Amniotic stem cell (primary cell): ENCODE measurements around the gene CEP112.
"Not testable (repeated sequence)": the region's sequence is repeated elsewhere in the genome, so short reads cannot be mapped to it uniquely, and the experiment has no call there.

ENCODE experiments used
- DNase-seq: peaks from one replicate; lab custom pipeline; 2025; lab: John Stamatoyannopoulos, UW

CEP112 gene

GRCh38 chr17:65782104-65782706 is 409.7 kb downstream of the CEP112 start:
- DNase-seq, result not testable (repeated sequence)

- no peak for DNase-seq
Observed at GRCh38 chr17:65780111-65780510, 411.8 kb downstream of the CEP112 start.

GRCh38 chr17:65776890-65777289 is 415.0 kb downstream of the CEP112 start:
- DNase-seq, result no peak

GRCh38 chr17:65774787-65775186 is 417.1 kb downstream of the CEP112 start:
- no peak for DNase-seq

GRCh38 chr17:65772989-65773388 is 418.9 kb downstream of the CEP112 start:
- no peak for DNase-seq

- no peak for DNase-seq
Observed at GRCh38 chr17:65771704-65772103, 420.2 kb downstream of the CEP112 start.

GRCh38 chr17:65763786-65764185 is 428.1 kb downstream of the CEP112 start:
- no peak for DNase-seq

GRCh38 chr17:65762973-65763372 is 429.0 kb downstream of the CEP112 start:
- no peak for DNase-seq

- DNase-seq, result no peak
Observed at GRCh38 chr17:65759532-65759931, 432.4 kb downstream of the CEP112 start.

GRCh38 chr17:65756760-65757159 is 435.2 kb downstream of the CEP112 start:
- DNase-seq, result no peak

- no peak for DNase-seq
Observed at GRCh38 chr17:65755799-65756198, 436.1 kb downstream of the CEP112 start.

- no peak for DNase-seq
Observed at GRCh38 chr17:65754630-65755029, 437.3 kb downstream of the CEP112 start.

GRCh38 chr17:65754081-65754480 is 437.9 kb downstream of the CEP112 start:
- no peak for DNase-seq

- DNase-seq, result no peak
Observed at GRCh38 chr17:65753348-65753747, 438.6 kb downstream of the CEP112 start.

GRCh38 chr17:65751263-65751662 is 440.7 kb downstream of the CEP112 start:
- no peak for DNase-seq

- DNase-seq, result peak; percentile 28
Observed at GRCh38 chr17:65750631-65751115, 441.3 kb downstream of the CEP112 start.

- DNase-seq, result no peak
Observed at GRCh38 chr17:65750166-65750565, 441.8 kb downstream of the CEP112 start.

- no peak for DNase-seq
Observed at GRCh38 chr17:65749479-65749878, 442.5 kb downstream of the CEP112 start.

- no peak for DNase-seq
Observed at GRCh38 chr17:65745241-65745640, 446.7 kb downstream of the CEP112 start.

GRCh38 chr17:65743308-65743655 is 448.7 kb downstream of the CEP112 start:
- DNase-seq, result no peak

GRCh38 chr17:65742403-65743307 is 449.3 kb downstream of the CEP112 start:
- DNase-seq, result peak; percentile 75

GRCh38 chr17:65741710-65742109 is 450.2 kb downstream of the CEP112 start:
- no peak for DNase-seq

- DNase-seq, result no peak
Observed at GRCh38 chr17:65739034-65739433, 452.9 kb downstream of the CEP112 start.
